Stimulated activated CD8-positive, alpha-beta memory T cell treated with anti-CD3 and anti-CD28 coated beads, Interleukin-4, amount 100 ng/mL, for 24 hours (primary cell): Measurements from ENCODE around the gene OPALIN.

ENCODE experiments used
- DNase-seq: peaks from one replicate; pipeline ENCODE4 v3.0.0-alpha.2; 2020; ENCODE audit warnings: low read depth

OPALIN gene, protein sequence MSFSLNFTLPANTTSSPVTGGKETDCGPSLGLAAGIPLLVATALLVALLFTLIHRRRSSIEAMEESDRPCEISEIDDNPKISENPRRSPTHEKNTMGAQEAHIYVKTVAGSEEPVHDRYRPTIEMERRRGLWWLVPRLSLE

DNA sequence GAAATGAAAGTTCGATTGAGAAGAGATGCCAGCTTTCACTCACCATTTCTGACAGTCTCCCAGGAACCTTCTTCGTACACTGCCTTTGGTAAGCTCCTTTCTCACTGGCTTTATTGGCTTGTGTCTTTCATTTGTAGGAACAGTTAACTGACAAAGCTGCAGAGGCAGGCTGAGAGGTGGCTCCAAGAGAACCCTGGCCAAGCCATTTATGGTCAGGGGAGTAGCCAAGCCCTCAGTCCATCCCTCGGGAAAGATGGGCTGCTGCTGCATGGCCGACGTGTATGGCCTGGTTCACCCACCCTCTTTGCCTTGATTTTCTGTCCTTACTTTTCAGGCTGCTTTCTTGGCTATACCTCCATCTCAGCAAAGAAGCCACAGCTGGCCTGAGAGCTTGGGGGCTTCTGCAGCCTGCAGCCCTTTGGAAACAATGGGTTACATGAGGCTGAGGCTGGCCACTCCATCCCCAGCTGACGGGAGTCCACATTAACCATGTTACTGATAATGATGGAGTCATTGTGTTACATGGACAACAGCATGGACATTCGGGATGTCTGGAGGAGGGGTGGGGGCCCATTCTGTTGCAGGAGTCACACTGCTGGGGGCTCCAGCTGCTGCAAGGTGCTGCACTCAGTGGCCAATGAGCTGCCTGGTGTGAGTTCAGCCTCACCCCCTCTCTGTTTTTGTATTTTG is at the start of gene OPALIN:
Gene OPALIN, minus strand, starts transcription at position 152 of the 690 bp plus-strand sequence. Its CDS starts 106 bp downstream, at position 46.
- no peak for DNase-seq

DNA sequence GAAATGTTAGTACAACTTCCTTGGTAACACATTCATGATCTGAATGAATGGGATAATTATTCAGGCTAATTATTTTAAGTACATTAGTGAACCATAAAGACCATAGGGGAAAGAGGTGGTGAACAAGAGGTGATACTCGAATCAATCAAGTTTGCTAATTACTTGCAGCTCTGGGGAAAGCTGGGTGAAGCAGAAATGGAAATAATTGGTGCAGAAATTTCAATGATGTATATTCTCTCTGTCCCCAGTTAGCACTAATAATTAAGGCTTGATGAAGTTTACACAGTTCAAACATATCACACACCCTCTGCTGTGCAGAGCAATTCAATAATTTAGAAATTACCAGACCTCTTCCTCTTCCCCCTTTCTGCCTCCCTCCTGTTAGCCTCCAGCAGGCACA is 49.4 kb upstream of the OPALIN start:
- DNase-seq = no peak

DNA sequence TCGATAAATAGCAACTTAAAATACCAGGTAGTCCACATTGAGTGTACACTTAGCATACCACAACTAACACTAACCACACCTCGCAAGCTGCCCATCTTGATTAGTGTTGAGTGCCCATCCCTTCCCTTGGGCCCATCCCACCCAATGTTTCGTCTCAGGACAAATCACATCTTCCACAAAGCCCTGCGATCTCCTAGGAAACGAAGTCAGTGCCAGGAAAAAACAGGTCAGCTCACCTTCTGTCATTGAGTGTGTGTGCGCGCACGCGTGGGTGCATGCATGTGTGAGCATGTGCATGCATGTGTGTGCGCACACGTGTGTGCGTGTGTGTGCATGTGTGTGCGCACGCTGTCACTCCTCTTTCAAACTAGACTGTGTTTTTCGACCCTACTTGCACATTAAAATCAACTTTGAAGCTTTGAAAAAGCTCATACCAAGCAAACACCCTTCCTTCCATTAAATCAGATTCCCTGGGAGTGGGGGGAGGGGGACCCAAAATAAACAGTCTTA is 48.8 kb upstream of the OPALIN start:
- no peak for DNase-seq

DNA sequence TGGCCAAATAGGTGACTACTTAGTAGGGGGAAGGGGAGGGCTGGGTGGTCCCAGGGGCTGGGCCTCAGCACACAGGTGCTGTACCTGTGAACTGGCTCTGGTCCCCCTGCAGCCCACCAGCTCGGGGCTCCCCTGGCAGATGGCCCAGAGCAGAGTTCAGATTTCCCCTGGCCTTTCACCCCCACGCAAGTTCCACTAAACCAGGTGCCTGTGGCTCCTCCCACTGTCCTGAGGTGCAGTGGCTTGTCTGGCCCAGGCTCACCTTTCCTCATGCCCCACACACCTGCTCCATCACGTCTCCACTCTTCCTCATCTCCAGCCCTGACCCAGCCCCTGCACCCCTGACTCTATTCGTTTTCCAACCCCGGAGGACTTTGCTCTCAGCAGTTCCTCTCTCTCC is 47.3 kb upstream of the OPALIN start:
- no peak for DNase-seq

DNA sequence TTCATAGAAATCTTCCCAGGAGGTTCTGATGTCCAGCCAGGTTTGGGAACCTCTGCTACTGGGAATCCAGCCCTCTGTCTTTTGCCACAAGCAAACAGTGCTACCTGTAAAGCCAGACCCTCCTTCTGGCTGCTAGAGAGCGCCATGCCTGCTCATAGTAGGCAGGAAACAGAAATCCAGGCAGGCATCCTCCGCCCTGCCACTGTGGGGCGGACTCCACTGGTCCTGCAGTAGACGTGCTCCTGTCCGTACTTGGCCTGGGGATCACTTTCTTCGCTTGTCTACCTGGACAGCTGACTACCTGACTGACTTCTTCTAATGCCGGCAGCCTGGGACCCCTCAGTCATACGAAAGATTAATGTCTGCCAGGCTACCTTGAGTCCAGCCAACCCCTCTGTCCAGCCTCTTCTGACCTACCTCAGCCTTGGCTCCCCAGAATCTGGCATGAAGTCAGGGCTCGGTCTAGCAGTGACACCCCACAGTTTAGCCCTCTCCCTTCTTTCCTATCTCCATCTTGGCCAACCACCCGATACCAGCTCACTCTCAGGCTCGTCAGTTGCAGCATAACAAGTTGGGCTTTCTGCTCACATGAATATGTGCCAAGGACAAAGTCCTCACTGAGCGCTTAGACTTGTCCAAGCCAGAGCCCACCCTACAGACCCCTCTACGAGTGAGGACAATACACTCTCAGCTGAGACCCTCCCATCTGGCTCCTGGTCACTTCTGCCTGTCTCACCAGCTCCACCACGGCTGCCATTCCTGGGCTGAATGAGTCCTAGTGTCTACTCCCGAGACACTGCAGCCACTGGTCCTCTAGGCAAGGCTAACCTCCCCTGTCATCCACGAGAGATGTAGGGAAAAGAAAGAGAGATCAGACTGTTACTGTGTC is 43.9 kb upstream of the OPALIN start:
- no peak for DNase-seq

DNA sequence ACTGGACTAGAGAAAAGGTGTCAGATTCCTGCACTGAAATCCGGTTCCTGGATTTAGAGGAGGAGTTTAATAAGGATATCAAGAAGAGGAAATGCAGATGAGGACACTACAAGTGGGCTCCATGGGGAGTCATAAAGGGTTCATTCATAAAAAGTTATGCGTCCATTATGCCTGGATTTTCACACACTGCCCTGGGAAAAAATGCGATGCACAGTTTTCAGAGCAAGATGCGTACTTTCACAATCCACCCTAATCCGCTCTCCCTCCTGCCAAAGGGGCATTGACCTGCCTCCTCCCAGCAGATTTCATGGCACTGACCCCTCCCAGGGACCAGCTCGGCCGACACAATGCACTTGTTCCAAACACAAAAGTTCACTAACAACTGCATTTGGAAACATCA is 42.2 kb upstream of the OPALIN start:
- no peak for DNase-seq

DNA sequence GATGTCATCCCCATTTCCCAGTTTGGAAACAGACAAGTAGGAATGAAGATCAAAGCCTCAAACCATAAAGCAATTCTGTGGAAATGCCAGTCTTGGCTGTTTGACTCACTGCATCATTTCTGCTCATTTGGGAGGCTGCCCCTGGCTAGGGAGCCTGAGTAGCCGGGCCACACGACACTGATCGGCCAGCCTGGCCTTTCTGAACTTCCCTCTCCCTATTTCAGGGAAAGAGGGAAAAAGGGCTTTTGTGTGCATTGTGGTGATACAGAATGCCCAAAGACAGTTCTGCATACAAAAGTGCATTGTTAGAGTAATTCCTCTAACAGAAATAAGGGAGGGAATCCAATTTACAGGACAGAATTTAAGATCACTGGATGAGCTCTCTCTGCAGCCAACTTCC is 41.7 kb upstream of the OPALIN start:
- no peak for DNase-seq

DNA sequence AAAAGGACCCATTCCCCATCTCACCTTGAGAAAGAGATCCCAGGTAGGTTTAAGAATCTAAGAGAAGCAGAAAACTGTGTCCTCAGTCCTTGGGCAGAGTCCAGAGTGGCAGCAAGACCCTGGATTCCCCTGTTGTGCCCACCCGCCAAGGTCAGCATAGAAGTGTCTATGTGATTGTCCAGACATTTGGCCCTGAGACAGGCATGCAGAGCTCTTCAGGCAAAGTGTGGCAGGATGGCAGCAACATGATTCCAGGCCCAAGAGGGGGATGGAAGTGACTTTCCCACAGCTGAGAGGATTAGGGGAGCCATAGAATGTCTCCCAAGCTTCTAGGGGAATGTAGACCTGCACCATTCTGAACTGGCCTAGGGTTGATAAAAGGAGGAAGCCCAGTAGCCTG is 39.1 kb upstream of the OPALIN start:
- DNase-seq = no peak

DNA sequence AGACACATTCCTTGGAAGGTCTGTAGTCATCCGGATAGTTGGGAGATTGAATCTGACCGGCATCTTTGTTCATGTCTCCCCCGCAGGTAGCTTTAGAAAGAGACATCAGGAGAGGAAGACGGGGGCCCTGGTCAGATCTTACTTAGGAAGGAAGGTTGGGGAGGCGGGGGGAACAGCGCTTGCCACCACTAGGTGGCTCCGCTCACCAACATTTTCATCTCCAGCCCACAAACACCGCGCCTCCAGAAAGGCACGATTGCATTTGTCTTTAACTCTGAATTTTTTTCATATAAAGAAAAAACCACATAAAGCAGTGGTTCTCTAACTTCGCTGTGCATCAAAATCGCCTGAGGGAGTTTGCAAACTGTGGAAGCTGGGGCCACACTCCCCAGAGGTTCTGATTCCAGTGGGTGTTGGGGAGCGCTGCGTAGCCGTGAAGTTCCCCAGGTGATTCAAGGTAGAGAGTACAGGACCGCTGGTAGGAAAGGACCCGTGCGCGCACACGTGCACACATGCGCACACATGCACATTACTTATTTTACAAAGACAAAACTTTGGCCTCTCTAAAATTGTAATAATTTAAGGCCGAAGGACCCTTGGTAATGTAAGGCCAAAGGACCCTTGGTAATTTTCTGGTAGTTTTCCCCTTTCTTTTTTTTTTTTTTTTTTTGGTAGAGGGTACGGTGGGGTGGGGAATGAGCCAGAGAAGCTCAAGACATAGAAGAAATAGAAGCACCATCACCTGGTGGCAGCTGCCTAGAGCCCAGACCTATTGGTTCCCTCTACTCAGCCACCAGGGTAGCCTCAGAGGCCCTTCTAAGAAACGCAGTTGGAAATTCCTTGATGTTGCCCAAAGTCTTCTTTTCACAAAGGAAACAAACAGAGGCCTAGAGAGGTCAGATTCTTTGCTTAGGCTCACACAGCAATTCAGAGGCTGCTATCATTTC is 37.4 kb upstream of the OPALIN start:
- peak; percentile 39 for DNase-seq

DNA sequence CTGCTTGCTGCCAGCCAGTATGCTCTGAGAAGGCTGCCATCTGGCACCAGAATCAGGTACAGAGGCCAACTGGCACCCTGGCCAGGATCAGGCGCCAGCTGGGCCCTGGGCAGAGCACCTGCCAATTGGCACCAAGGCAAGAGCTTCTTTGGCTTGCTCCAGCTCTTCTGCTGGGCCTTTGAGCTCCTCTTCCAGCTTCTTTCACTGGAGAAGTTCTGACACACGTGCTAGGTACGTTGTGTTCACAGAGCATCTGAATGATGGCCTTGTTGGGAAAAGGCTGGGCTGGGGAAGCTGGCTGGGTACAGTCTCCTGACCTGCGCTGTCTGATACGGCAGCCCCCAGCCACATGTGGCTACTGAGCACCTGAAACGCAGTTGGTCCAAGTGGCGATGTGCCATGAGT is 31.7 kb upstream of the OPALIN start:
- no peak for DNase-seq

DNA sequence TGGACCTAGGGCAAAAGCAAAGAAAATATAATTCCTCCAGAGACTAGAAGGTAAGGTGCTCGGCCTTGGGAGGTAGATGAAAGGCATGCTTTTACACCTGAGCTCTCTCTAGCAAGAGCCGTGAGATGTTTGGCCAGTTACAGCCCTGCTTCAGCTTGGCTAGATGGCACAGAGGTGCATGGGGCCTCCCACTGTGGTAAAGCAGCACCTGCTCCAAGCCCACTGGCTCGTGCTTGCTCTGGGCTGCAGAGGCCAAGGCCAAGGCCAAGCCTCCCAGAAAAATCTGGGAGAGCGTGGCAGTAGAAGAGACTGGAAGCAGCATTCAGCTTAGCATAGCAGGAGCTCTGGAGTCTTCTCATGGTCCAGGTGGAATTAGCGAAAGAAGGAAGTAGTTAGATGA is 31.0 kb upstream of the OPALIN start:
- no peak for DNase-seq

DNA sequence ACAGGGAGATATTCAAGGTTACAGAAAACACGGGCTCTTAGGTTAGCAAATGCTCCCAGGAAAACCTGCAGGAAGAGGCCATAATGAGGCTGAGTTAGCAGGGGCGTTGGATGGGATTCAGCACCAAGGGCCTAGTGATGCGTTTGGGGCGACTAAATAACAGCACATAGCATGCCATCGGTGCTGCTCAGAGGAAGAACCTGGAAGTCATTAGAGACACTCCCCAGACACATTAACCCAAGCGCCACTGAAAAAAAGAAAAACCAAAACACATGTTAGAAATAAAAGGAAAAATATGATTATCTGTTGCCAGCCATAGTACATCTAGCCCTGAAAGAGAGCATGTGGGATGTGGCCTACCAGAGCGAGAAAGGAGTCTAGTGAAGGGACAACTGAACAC is 28.8 kb upstream of the OPALIN start:
- no peak for DNase-seq

DNA sequence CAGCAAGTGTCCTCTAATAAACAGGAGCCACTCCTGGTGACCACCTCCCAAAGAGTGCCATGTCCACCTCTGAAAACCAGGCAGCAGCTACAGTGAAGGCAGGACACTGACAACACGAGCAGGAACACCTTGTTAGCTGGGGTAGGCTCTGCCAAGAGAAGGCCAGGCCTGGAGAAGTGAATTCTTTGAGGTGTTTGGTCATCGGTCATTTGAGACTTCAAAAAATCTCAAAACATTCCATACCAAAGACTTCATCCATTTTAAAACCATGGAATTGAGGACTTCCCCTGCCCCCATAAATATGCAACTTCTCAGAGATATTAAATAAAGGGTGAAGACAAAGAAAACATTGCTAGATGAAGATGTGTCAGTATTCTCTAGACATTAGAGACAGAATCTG is 28.4 kb upstream of the OPALIN start:
- no peak for DNase-seq

DNA sequence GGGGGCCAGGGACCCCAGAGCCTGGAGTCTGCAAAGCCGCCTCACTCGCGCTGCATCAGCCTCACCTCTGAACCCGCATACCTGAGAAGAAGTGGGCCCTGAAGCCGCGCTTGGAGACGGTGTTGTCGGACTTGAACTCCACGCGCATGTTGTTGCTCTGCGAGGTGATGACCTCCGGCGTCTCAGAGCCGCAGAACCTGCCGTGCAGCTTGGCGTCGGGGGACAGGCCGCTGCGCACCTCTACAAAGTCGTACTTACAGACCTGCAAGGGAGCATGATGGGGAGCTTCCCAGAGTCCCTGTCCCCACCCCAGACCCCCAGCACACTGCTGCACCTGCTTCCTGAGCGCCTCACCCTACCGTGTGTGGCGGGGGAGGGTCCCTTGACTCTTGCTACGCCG is 25.7 kb upstream of the OPALIN start:
- DNase-seq = no peak

DNA sequence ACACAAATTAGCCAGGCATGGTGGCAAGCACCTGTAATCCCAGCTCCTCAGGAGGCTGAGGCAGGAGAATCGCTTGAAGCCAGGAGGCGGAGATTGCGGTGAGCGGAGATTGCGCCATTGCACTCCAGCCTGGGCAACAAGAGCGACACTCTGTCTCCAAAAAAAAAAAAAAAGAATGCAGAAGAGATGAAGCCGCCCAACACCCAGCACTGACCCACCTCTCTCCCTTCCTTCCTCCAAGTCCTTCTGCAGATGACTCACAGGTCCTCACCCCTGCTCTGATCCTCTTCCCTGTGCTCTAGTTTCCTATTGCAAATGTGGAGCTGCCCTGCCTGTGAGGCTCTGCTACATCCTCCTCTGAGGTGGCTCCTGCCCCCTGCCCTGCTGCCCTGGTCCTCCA is 22.0 kb upstream of the OPALIN start:
- DNase-seq = no peak

DNA sequence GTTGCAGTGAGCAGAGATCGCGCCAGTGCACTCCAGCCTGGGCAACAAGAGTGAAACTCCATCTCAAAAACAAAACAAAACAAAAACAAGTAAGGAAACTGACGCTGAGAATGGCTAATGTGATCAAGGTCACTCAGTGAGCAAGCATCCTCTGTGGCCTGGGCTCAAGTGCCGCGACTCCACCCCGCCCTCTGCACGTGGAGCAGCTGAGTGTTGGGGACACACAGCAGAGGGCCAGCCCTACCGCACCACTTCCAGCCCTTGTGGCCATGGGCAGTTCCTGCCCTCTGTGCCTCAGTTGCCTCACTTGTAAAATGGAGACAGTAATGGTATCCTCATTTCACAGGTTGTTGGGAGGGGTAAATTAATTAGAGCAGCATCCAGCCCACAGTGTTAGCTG is 21.0 kb upstream of the OPALIN start:
- no peak for DNase-seq

DNA sequence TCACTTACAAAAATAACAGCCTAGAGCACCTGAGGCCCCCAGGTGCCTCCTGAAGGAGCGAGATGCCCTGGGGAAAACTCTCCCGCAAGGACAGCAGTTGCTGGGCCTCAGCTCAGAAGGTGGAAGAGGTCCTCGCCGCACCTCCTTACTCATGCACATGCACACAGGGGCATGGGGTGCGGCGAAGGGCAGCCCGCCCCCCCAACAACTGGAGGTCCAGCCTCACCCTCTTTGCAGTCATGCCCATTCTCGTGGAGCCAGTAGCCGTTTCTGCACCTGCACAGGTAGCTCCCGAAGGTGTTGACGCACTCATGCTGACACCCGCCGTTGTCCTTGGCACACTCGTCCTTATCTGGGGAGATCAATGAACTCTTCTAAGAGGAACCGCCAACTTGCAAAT is 19.9 kb upstream of the OPALIN start:
- DNase-seq = no peak

DNA sequence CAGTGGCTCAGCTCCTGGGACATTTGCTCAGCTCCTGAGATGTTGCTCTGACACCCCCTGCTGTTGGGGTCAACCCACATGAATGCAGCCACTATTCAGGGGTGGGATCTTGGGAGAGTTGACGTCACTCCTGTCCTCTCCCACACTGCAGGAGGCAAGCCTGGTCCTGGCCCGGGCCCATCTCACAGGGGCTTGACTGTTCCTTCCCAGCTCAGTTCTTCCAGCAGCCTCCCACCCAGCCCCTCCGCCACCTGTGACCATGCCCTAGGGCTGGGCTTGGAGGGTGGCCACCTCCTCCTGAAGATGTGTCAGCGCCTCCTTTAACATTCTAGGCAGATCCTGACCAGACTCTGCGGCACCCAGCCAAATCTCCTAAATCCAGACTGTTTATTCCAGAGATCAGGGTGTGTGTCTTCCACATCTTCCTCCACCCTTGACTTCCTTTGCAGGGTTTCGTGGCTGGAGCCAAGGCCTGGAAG is 19.1 kb upstream of the OPALIN start:
- no peak for DNase-seq

DNA sequence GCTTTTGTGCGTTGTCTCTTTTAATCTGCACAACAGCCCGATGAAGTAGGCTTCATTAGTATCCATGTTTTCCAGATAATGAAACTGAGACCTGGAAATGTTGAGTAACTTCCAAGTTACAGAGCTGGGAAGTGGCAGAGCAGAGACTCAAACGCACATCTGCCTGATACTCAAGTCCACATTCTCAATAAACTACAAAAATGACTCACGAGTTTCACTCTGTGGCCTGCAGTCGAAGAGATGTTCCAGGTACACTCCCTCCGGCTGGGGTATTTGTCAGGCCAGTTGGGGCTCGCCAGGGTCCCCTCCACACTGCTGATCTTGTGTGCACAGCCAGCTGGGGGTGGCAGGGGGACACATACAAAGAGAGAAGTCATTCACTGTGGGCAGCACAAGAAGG is 17.7 kb upstream of the OPALIN start:
- no peak for DNase-seq

DNA sequence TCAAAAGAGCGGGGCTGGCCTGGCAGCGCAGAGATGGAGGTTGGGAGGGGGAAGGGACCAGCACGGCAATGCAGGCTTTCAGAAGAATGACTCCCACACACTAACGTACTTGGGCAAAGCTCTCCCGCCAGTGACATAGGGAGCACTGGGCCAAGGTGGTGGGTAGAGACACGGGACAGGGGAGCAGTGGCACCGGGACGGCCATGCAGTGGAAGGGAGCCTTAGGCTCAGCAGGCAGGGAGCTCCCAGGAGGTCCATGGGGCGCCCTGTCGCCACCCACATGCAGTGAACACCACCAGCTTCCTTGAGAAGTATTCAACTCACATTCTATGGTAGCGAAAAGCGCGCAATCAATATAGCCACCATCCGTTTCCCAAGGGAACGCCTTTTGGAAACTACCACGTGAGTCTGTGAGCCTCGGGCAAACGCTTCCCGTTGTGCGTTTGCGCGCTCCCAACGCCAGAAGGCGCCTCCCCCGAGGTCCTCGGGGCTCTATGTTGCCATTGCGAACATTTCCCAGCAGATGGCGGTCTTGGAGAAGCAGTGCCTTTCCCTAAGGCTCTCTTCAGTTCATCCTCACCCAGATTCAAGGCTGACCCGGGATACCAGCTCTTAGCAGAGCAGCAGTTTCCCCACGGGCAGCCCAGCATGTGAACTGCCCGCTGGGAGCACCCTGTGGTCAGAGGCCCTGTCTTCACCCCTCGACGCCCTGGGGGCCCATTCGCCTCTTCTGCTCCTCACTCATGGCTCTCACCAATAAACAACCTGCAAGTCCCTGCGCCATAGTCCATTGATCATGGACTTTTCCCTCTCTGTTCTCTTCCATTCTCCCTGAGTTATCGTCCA is 16.4 kb upstream of the OPALIN start:
- DNase-seq = peak; percentile 62

DNA sequence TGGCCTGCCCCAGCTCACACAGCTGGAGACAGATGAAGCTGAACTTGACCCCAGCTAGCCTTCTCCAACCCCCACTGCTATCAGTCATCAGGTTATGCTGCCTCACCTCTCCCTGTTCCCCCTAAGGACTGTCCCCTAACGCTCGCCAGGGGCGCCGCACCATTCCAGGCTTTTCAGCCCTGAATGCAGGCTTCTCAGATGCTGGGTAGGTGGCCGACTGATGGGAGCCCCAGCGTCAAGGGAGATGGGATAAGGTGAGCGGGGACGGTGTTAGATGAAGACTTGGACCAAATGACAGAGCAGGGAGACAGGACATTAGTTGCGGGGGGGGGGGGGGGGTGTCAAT is 15.8 kb upstream of the OPALIN start:
- no peak for DNase-seq
